ENCODE results near the gene CSF2RB. TPM values are rescaled to one million over a fixed set of nuclear protein-coding genes. Genes with fewer than 3 reads are reported as not detected.

Gene CSF2RB
- total RNA-seq, 1 experiment from 2014 or later, result 5.6 TPM

DNA sequence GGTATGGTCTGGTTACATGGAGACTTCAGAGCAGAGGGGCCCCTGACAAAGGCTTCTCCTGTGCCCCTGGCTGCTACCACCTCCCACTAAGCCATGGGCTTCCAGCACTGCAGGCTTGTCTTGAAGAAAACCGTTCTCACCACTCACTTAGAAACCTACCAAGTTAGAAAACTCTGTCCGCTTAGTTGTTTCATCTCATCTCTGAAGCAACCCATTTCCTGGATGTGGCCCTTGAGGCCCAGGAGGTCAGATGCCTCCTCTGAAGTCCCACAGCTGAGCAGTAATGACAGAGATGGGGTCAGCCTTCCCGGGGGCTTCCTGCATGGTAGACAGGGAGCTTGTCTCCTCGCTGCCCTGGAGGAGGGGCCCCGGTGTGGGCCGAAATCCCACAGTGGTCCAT lies 12.9 kb downstream of the CSF2RB start:
- Histone ChIP-seq H3K4me3 (ENCODE audit: low read length) (no peak overlapping the region), H3K79me2 (ENCODE audit: low read length) (no peaks in the 10 kb centered on the region), H3K9me3 (ENCODE audit: low read length) (no peaks in the 10 kb centered on the region), H3K27ac (ENCODE audit: low read length) (no peak overlapping the region), H3K27me3 (ENCODE audit: low read length) (no peaks in the 10 kb centered on the region), H3K36me3 (ENCODE audit: insufficient read depth, low read length) (no peaks in the 10 kb centered on the region), H3K4me1 (ENCODE audit: low read length) (no peaks in the 10 kb centered on the region), H2AFZ (ENCODE audit: low read length) (no peak overlapping the region), H3K9me2 (replicated peaks; ENCODE audit: insufficient read depth, low read length) (no peaks in the 10 kb centered on the region), H3K9ac (ENCODE audit: low read length) (no peak overlapping the region), H4K20me1 (ENCODE audit: insufficient read depth, low read depth, low read length) (no peaks in the 10 kb centered on the region), H3K4me2 (ENCODE audit: low read depth, low read length, poor library complexity, severe bottlenecking) (no peak overlapping the region)
- no peak for DNase-seq

GRCh38 chr22:36926721-36927435 lies 13.4 kb downstream of the CSF2RB start:
- Histone ChIP-seq H3K27me3 (ENCODE audit: low read length) (no peaks in the 10 kb centered on the region), H3K36me3 (ENCODE audit: insufficient read depth, low read length) (no peaks in the 10 kb centered on the region), H2AFZ (ENCODE audit: low read length) (no peak overlapping the region)

DNA sequence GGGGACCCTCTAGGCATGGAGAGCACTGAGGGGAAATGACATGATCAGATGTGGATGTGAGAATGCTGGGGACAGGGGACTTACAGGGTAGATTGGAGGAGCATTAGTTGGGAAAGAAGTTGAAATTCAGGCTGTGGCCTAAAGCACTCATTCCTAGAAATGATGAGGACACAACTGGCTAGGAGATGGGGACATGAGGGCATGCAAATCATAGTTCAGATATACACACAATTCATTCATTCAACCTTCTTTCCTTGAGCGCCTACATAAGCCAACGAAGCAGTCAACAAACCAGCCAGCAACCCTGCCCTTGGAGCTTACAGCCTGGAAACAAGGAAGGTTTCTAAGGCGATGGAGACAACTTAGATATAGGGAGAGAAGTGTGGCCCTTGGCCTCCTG lies 14.2 kb downstream of the CSF2RB start:
- H3K4me2 ChIP-seq (ENCODE audit: low read depth, low read length, poor library complexity, severe bottlenecking), result no peak overlapping the region
- H3K79me2 ChIP-seq (ENCODE audit: low read length), result no peaks in the 10 kb centered on the region
- H3K27ac ChIP-seq (ENCODE audit: low read length), result no peak overlapping the region
- no peaks in the 10 kb centered on the region for H4K20me1 ChIP-seq (ENCODE audit: insufficient read depth, low read depth, low read length)
- no peaks in the 10 kb centered on the region for H3K27me3 ChIP-seq (ENCODE audit: low read length)
- H3K4me1 ChIP-seq (ENCODE audit: low read length), result no peaks in the 10 kb centered on the region
- no peaks in the 10 kb centered on the region for H3K9me2 ChIP-seq (replicated peaks; ENCODE audit: insufficient read depth, low read length)
- no peak overlapping the region for H3K9ac ChIP-seq (ENCODE audit: low read length)
- no peak for DNase-seq
- H3K9me3 ChIP-seq (ENCODE audit: low read length), result no peaks in the 10 kb centered on the region
- H2AFZ ChIP-seq (ENCODE audit: low read length), result no peak overlapping the region
- H3K4me3 ChIP-seq (ENCODE audit: low read length), result no peak overlapping the region
- no peaks in the 10 kb centered on the region for H3K36me3 ChIP-seq (ENCODE audit: insufficient read depth, low read length)

More at GRCh38 chr22:36926721-36927435, 13.4 kb downstream of the CSF2RB start:
- Histone ChIP-seq H3K9ac (ENCODE audit: low read length) (no peak overlapping the region), H3K4me3 (ENCODE audit: low read length) (no peak overlapping the region), H3K9me3 (ENCODE audit: low read length) (no peaks in the 10 kb centered on the region), H3K4me1 (ENCODE audit: low read length) (no peaks in the 10 kb centered on the region), H3K27ac (ENCODE audit: low read length) (no peak overlapping the region), H3K9me2 (replicated peaks; ENCODE audit: insufficient read depth, low read length) (no peaks in the 10 kb centered on the region), H4K20me1 (ENCODE audit: insufficient read depth, low read depth, low read length) (no peaks in the 10 kb centered on the region), H3K79me2 (ENCODE audit: low read length) (no peaks in the 10 kb centered on the region), H3K4me2 (ENCODE audit: low read depth, low read length, poor library complexity, severe bottlenecking) (no peak overlapping the region)
- DNase-seq, result no peak

GRCh38 chr22:36928196-36928595 lies 14.8 kb downstream of the CSF2RB start:
- H3K79me2 ChIP-seq (ENCODE audit: low read length), result no peaks in the 10 kb centered on the region
- no peak overlapping the region for H3K4me3 ChIP-seq (ENCODE audit: low read length)
- no peak for DNase-seq
- no peak overlapping the region for H3K27ac ChIP-seq (ENCODE audit: low read length)
- no peaks in the 10 kb centered on the region for H4K20me1 ChIP-seq (ENCODE audit: insufficient read depth, low read depth, low read length)
- H3K4me2 ChIP-seq (ENCODE audit: low read depth, low read length, poor library complexity, severe bottlenecking), result no peak overlapping the region
- H3K9me2 ChIP-seq (replicated peaks; ENCODE audit: insufficient read depth, low read length), result no peaks in the 10 kb centered on the region
- no peaks in the 10 kb centered on the region for H3K27me3 ChIP-seq (ENCODE audit: low read length)
- no peaks in the 10 kb centered on the region for H3K4me1 ChIP-seq (ENCODE audit: low read length)
- no peak overlapping the region for H3K9ac ChIP-seq (ENCODE audit: low read length)
- no peak overlapping the region for H2AFZ ChIP-seq (ENCODE audit: low read length)
- no peaks in the 10 kb centered on the region for H3K9me3 ChIP-seq (ENCODE audit: low read length)
- H3K36me3 ChIP-seq (ENCODE audit: insufficient read depth, low read length), result no peaks in the 10 kb centered on the region

- no peak for DNase-seq
- Histone ChIP-seq H2AFZ (ENCODE audit: low read length) (no peak overlapping the region), H3K27ac (ENCODE audit: low read length) (no peak overlapping the region), H3K4me2 (ENCODE audit: low read depth, low read length, poor library complexity, severe bottlenecking) (no peak overlapping the region), H3K27me3 (ENCODE audit: low read length) (no peaks in the 10 kb centered on the region), H3K9ac (ENCODE audit: low read length) (no peak overlapping the region), H3K9me2 (replicated peaks; ENCODE audit: insufficient read depth, low read length) (no peaks in the 10 kb centered on the region), H3K36me3 (ENCODE audit: insufficient read depth, low read length) (no peaks in the 10 kb centered on the region), H3K4me3 (ENCODE audit: low read length) (no peak overlapping the region), H3K9me3 (ENCODE audit: low read length) (no peaks in the 10 kb centered on the region), H3K79me2 (ENCODE audit: low read length) (no peaks in the 10 kb centered on the region), H3K4me1 (ENCODE audit: low read length) (no peaks in the 10 kb centered on the region), H4K20me1 (ENCODE audit: insufficient read depth, low read depth, low read length) (no peaks in the 10 kb centered on the region)
Observed at GRCh38 chr22:36928786-36929535, 15.5 kb downstream of the CSF2RB start.

DNA sequence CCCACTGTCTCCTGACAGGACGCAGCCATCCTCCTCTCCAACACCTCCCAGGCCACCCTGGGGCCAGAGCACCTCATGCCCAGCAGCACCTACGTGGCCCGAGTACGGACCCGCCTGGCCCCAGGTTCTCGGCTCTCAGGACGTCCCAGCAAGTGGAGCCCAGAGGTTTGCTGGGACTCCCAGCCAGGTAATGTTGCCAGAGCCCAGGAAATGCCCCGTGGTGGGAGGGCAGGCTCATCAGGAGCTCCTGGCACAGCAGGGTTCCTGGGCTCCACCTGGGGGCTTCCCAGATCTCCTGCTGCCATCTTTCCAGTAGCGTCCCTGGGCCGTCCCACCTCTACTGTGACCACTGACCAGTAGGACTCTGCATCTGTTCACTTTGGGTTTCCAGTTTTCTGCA lies 16.2 kb downstream of the CSF2RB start:
- no peaks in the 10 kb centered on the region for H3K9me2 ChIP-seq (replicated peaks; ENCODE audit: insufficient read depth, low read length)
- no peak overlapping the region for H2AFZ ChIP-seq (ENCODE audit: low read length)
- H3K27me3 ChIP-seq (ENCODE audit: low read length), result no peaks in the 10 kb centered on the region
- H3K9ac ChIP-seq (ENCODE audit: low read length), result no peak overlapping the region
- H3K4me1 ChIP-seq (ENCODE audit: low read length), result no peaks in the 10 kb centered on the region
- H3K9me3 ChIP-seq (ENCODE audit: low read length), result no peaks in the 10 kb centered on the region
- no peak overlapping the region for H3K4me3 ChIP-seq (ENCODE audit: low read length)
- no peak for DNase-seq
- H3K36me3 ChIP-seq (ENCODE audit: insufficient read depth, low read length), result no peaks in the 10 kb centered on the region
- no peaks in the 10 kb centered on the region for H4K20me1 ChIP-seq (ENCODE audit: insufficient read depth, low read depth, low read length)
- no peaks in the 10 kb centered on the region for H3K79me2 ChIP-seq (ENCODE audit: low read length)
- no peak overlapping the region for H3K27ac ChIP-seq (ENCODE audit: low read length)
- H3K4me2 ChIP-seq (ENCODE audit: low read depth, low read length, poor library complexity, severe bottlenecking), result no peak overlapping the region

- H3K9ac ChIP-seq (ENCODE audit: low read length), result no peak overlapping the region
- H2AFZ ChIP-seq (ENCODE audit: low read length), result no peak overlapping the region
- no peak overlapping the region for H3K27ac ChIP-seq (ENCODE audit: low read length)
- H3K9me3 ChIP-seq (ENCODE audit: low read length), result no peaks in the 10 kb centered on the region
- no peaks in the 10 kb centered on the region for H4K20me1 ChIP-seq (ENCODE audit: insufficient read depth, low read depth, low read length)
- no peaks in the 10 kb centered on the region for H3K27me3 ChIP-seq (ENCODE audit: low read length)
- H3K4me1 ChIP-seq (ENCODE audit: low read length), result no peaks in the 10 kb centered on the region
- H3K9me2 ChIP-seq (replicated peaks; ENCODE audit: insufficient read depth, low read length), result no peaks in the 10 kb centered on the region
- no peaks in the 10 kb centered on the region for H3K36me3 ChIP-seq (ENCODE audit: insufficient read depth, low read length)
- no peaks in the 10 kb centered on the region for H3K79me2 ChIP-seq (ENCODE audit: low read length)
- H3K4me2 ChIP-seq (ENCODE audit: low read depth, low read length, poor library complexity, severe bottlenecking), result no peak overlapping the region
- H3K4me3 ChIP-seq (ENCODE audit: low read length), result no peak overlapping the region
- no peak for DNase-seq
Observed at GRCh38 chr22:36930041-36930935, 16.9 kb downstream of the CSF2RB start.

GRCh38 chr22:36931446-36931845 lies 18.0 kb downstream of the CSF2RB start:
- Histone ChIP-seq H3K27me3 (ENCODE audit: low read length) (no peaks in the 10 kb centered on the region), H3K9ac (ENCODE audit: low read length) (no peak overlapping the region), H3K36me3 (ENCODE audit: insufficient read depth, low read length) (no peaks in the 10 kb centered on the region), H4K20me1 (ENCODE audit: insufficient read depth, low read depth, low read length) (no peaks in the 10 kb centered on the region), H3K4me2 (ENCODE audit: low read depth, low read length, poor library complexity, severe bottlenecking) (no peak overlapping the region), H3K9me3 (ENCODE audit: low read length) (no peaks in the 10 kb centered on the region), H3K79me2 (ENCODE audit: low read length) (no peaks in the 10 kb centered on the region), H3K4me1 (ENCODE audit: low read length) (no peaks in the 10 kb centered on the region; the same call in 1 of the 2 replicates), H3K27ac (ENCODE audit: low read length) (no peak overlapping the region), H3K4me3 (ENCODE audit: low read length) (no peak overlapping the region), H2AFZ (ENCODE audit: low read length) (no peak overlapping the region), H3K9me2 (replicated peaks; ENCODE audit: insufficient read depth, low read length) (no peaks in the 10 kb centered on the region)
- no peak for DNase-seq

Measured in Karpas-422 (cell line).